Muscle of arm (tissue), 12 donors: ENCODE data around the gene COL2A1. TPM values are rescaled to one million over a fixed set of nuclear protein-coding genes. Genes with fewer than 3 reads are reported as not detected.

Experiments
- DNase-seq: peaks from one replicate; pipeline ENCODE4 v3.0.0-alpha.2; 2013
- polyA plus RNA-seq, 12 donors: library from polyadenylated mRNA; unstranded; fragments of 120-200 nt; gene quantifications; one replicate each; pipeline ENCODE4 v1.2.1, GENCODE V29; 2013; ENCODE audit not compliant: insufficient read length in 12 of 12

The COL2A1 gene
- polyA plus RNA-seq, 12 donors, result 13.9 to 78.9 (median 25.9) TPM; not detected in 1

GRCh38 chr12:48015129-48015528 is 10.9 kb upstream of the COL2A1 start:
- DNase-seq, result no peak

GRCh38 chr12:48013287-48013686 is 9.0 kb upstream of the COL2A1 start:
- no peak for DNase-seq

GRCh38 chr12:48012070-48012469 is 7.8 kb upstream of the COL2A1 start:
- no peak for DNase-seq

GRCh38 chr12:48010366-48010970 is 6.2 kb upstream of the COL2A1 start:
- no peak for DNase-seq

- DNase-seq, result no peak
These were observed 5.2 kb upstream of the COL2A1 start for GRCh38 chr12:48009471-48009870.

GRCh38 chr12:48008950-48009349 is 4.7 kb upstream of the COL2A1 start:
- DNase-seq, result no peak

GRCh38 chr12:48008349-48008748 is 4.1 kb upstream of the COL2A1 start:
- no peak for DNase-seq

- no peak for DNase-seq
These were observed 2.9 kb upstream of the COL2A1 start for GRCh38 chr12:48007206-48007605.

- DNase-seq, result no peak
These were observed 1.4 kb upstream of the COL2A1 start for GRCh38 chr12:48005750-48006021.

- DNase-seq, result no peak
These were observed 899 bp upstream of the COL2A1 start for GRCh38 chr12:48005001-48005749.

- DNase-seq, result no peak
These were observed 837 bp downstream of the COL2A1 start for GRCh38 chr12:48003226-48004052.

- DNase-seq, result peak; percentile 72
These were observed 1.5 kb downstream of the COL2A1 start for GRCh38 chr12:48002773-48003218.

GRCh38 chr12:48002414-48002730 is 1.9 kb downstream of the COL2A1 start:
- peak; percentile 15 for DNase-seq

- DNase-seq, result peak; percentile 65
These were observed 2.5 kb downstream of the COL2A1 start for GRCh38 chr12:48001505-48002413.

GRCh38 chr12:48000878-48001504 is 3.3 kb downstream of the COL2A1 start:
- DNase-seq, result peak; percentile 44

GRCh38 chr12:47999816-48000215 is 4.5 kb downstream of the COL2A1 start:
- no peak for DNase-seq

GRCh38 chr12:47997321-47997720 is 7.0 kb downstream of the COL2A1 start:
- no peak for DNase-seq

- peak; percentile 17 for DNase-seq
These were observed 8.3 kb downstream of the COL2A1 start for GRCh38 chr12:47995981-47996401.

- DNase-seq, result no peak
These were observed 10.8 kb downstream of the COL2A1 start for GRCh38 chr12:47993491-47993890.

- DNase-seq, result no peak
These were observed 11.5 kb downstream of the COL2A1 start for GRCh38 chr12:47992776-47993175.
